Stimulated activated CD8-positive, alpha-beta memory T cell treated with anti-CD3 and anti-CD28 coated beads, Interleukin-4, amount 100 ng/mL, for 4 hours (primary cell): ENCODE measurements around the gene ADM.
"Not testable (repeated sequence)": the region's sequence is repeated elsewhere in the genome, so short reads cannot be mapped to it uniquely, and the experiment has no call there.

Experiments used
- DNase-seq, 2 donors: peaks; one replicate each; pipeline ENCODE4 v3.0.0-alpha.2; 2020; ENCODE audit warnings: low read depth in 2 of 2, low spot score in 1 of 2

The ADM gene

GRCh38 chr11:10304495-10305261 lies at the start of gene ADM:
ADM (plus strand) TSS chr11:10305073; CDS start chr11:10305701, 628 bp downstream.
- DNase-seq = no peak

GRCh38 chr11:10255388-10256125 lies 49.3 kb upstream of the ADM start:
- no peak for DNase-seq

- no peak for DNase-seq
Observed at GRCh38 chr11:10257478-10257877, 47.4 kb upstream of the ADM start.

GRCh38 chr11:10261821-10262220 lies 43.1 kb upstream of the ADM start:
- DNase-seq = no peak

GRCh38 chr11:10263929-10264328 lies 40.9 kb upstream of the ADM start:
- no peak for DNase-seq

GRCh38 chr11:10264716-10265115 lies 40.2 kb upstream of the ADM start:
- DNase-seq = not testable (repeated sequence)

- no peak for DNase-seq
Observed at GRCh38 chr11:10265936-10266335, 38.9 kb upstream of the ADM start.

- no peak for DNase-seq
Observed at GRCh38 chr11:10267821-10268220, 37.1 kb upstream of the ADM start.

- DNase-seq = no peak
Observed at GRCh38 chr11:10268746-10269488, 36.0 kb upstream of the ADM start.

GRCh38 chr11:10272132-10272531 lies 32.7 kb upstream of the ADM start:
- no peak for DNase-seq

- no peak for DNase-seq
Observed at GRCh38 chr11:10273738-10274137, 31.1 kb upstream of the ADM start.

- no peak for DNase-seq
Observed at GRCh38 chr11:10274726-10275125, 30.1 kb upstream of the ADM start.

- no peak for DNase-seq
Observed at GRCh38 chr11:10275714-10276113, 29.2 kb upstream of the ADM start.

- no peak for DNase-seq
Observed at GRCh38 chr11:10282117-10282516, 22.8 kb upstream of the ADM start.

GRCh38 chr11:10283991-10284390 lies 20.9 kb upstream of the ADM start:
- DNase-seq = no peak

GRCh38 chr11:10285148-10285802 lies 19.6 kb upstream of the ADM start:
- DNase-seq = no peak

- DNase-seq = no peak
Observed at GRCh38 chr11:10287140-10287539, 17.7 kb upstream of the ADM start.

GRCh38 chr11:10287766-10288715 lies 16.8 kb upstream of the ADM start:
- DNase-seq = no peak

- no peak for DNase-seq
Observed at GRCh38 chr11:10288881-10289764, 15.8 kb upstream of the ADM start.
